HG02642 (cell line): ENCODE data around the gene GPR132.
"Not testable (repeated sequence)": the region's sequence is repeated elsewhere in the genome, so short reads cannot be mapped to it uniquely, and the experiment has no call there.

ENCODE experiments used
- ATAC-seq: cut with Tn5 transposase; IDR thresholded peaks from one replicate; pipeline ENCODE4 v1.9.1; 2021; ENCODE audit warnings: mild to moderate bottlenecking; ENCODE audit not compliant: unreplicated experiment, poor library complexity

GPR132 gene

DNA sequence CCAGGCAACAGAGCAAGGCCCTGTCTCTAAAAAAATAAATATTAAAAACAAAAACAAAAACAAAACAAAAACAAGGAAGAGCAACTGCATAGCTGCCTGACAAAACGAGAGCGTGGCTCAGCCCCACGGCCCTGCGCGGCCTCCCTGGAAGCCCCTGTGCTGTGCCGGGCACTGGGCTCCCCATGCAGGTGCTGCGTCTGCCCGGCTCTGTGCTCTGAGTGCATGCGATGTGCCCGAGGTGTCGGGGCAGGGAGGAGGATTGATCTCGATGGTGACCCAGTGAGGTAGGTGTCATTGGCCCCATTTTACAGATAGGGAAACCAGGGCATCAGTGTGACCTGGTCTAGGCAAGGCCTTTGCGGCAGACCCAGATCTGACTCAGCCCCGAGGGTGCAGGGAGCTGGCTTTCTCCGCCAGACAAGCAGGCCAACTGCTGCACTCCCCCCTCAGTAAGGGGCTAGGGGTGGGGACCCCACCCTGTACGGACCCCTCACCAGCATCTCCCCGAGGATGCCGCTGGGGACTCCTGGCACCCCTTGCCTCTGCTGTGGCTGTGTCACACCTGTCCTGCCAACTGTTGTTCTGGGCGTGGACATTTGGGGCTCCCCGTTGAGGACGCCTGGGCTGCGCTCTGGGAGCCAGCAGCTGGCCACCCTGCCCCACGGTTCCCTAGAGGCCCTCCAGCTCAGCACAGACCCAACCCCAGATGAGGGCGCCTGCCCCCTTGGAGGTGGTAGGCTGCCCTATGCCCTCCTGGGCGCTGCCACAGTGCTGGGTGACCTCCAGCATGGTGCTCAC is 15.3 kb downstream of the GPR132 start:
- ATAC-seq, result no peak

DNA sequence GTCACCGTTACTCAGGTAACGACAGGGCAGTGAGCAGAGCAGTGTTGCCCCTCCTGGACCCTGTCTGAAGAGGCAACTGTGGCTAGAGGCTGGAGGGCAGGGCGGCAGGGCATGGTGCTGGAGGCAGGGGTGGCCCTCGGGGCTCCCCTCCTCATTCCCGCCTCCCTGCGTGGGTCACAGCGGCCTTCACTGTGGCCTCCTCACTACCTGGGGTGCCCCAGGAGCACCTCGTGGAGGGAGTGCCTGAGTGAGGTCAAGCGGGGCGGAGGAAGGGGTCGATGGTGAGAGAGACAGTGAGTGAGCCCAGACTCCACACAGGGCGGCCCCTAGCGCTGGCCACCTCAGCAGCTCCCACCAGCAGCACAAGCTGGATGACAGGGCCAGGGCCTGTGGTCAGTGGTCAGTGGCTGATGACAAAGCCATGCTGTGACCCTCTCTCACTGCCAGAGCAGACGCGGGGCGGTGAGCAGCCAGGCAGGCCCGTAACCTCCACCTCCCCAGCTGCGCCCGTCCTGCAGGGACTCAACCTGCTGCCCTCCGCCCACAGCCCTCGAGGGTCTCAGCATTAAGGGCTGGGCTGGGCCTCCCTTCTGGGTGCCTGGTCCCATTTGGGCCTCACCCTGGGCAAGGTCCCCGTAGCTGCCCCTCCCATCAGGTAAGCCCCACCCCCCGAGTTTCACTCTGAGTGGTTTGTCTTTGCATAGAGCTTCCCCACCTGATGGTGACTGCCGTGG is 17.8 kb downstream of the GPR132 start:
- no peak for ATAC-seq

DNA sequence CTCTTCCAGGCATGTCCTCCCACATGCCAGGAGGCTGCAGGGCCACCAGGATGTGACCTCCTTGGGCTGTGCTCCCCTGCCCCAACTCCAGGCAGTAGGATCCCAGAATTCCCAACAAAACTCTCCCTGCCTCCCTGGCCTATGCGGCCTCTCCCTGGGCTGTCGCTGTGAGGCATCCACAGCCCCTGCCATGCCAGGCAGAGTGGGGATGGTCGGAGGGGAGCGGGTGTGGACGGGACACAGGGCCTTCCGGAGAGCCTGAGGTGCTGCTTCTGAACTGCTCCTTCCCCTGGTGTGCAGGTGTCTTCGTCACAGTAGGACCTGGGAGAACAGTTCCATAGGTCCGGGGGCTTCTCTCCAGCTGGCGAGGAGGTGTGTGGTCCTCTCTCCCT is 18.3 kb downstream of the GPR132 start:
- no peak for ATAC-seq

DNA sequence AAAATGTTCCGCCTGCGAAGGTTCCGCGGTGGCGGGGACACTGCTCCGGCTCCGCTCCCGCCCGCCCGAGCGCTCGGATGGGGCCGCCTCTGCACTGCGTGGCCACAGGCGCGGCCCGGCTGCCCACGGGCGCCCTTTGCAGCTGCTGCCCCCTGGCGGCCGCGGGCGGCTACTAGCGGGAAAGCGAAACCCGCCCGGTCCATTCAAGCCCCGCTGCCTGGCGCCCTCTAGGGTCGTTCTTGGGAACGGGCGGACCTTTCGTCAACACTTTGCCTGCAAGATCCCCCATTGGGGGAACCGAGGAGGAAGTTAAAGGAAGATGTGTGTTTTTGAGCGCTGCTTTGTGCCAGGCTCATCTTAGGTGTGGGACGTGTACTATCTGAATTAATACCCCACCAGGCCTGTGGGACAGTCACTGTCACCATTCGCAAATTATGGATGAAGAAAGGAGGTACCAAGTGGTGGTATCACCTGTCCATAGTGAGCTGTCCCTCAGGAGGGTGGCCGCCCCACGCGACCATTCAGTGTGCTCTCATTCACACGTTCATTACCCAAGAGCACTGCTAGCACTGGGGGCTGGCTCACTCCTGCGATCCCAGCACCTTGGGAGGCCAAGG is 19.4 kb downstream of the GPR132 start:
- peak; percentile 63 for ATAC-seq

DNA sequence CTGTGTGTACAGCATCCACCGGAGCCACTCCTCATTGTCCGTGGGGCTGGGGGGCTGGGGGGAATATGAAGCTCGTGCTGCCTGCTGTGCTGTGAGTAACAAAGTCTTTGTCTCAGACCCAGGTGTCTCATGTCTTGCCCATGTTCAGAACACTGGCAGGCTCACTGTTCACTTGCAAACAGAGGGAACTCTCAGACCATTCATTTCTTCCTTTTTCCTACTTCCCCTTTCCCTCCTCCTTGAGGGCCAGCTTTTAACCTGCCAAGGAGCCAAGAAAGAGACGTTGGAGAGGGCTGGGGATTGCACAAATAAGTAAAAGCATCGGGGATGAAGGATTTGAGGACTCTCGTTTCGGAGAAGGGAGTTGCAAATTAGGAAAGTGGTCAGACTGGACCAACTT is 21.6 kb downstream of the GPR132 start:
- no peak for ATAC-seq

DNA sequence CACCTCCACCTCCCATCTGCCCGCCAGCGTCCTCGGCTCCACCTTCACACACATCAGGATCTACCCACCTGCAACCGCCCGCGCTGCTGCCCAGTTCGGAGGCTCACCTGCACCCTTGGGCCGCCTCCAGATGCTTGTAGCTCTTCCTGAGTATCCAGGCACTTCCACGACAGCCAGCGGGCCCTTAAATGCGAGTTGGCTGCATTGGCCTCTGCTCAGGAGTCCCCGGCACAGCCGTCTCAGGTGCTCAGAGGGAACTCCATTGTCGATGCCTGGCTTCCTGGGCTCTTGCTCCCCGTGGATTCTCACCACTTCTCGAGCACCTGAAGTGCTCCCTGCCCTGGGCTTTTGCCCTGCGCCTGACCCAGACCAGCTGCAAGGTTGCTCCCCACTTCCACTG is 22.4 kb downstream of the GPR132 start:
- ATAC-seq, result no peak

DNA sequence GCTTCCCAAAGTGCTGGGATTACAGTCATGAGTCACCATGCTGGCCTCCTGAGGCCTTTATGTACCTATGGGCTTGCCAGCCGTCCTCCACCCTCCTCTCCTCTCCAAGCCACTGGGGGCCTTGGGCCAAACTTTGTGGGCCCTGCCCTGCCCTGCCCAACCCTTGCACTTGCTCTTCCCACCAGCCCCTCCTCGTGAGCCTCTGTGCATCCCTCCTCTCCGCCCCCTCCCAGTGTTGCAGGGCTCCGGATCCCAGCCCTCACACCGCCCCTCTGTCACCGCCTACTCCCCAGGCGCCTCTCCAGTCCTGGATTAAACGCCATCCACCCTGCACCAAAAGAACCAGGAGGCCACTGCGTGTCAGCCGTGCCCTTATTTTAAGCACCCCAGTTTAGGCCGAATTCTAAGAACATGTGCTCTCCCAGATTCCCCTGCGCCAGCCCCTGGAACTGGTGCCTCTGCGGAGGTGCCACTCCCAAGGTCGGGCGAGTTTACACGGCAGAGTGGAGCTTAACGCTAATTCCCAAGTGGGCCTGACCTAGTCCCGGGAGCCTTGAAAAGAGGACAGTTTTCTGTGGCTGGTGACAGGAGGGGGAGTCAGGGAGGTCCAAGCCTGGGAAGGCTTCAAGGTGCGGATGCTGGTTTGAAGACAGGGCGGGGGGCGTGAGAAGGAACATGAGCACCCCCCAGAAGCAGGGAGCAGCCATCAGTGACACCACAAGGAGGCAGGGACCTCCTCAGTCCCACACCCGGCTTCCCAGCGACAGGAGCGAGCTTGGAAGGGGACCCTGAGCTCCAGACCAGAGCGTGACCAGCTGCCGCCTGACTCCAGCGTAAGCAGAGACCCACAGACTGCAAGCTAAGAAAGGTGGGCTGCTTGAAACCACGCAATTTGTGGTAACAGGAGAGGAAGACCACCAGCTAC is 23.1 kb downstream of the GPR132 start:
- no peak for ATAC-seq

DNA sequence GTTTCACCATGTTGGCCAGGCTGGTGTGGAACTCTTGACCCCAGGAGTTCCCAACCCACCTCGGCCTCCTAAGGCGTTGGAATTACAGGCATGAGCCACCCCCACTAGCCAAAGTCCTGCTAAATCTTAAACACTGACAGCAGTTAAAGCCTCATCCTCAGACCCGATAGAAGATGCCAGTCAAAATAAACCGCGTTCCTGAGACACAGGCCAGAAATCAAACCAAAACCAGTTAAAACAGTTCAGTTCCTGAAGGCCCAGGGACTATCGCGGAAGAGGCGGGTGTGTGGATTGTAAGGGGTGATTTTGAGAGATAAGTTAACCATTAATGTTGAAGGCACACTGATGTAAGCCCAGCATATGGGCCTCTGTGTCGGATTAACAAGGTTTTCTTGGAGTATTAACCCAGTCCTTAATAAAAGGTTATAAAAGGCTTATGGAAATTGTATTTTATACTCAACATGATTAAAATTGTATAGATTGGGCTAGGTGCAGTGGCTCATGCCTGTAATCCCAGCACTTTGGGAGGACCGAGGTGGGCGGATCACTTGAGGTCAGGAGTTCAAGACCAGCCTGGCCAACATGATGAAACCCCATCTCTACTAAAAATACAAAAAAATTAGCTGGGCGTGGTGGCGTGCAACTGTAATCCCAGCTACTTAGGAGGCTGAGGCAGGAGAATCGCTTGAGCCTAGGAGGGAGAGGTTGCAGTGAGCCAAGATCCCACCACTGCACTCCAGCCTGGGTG is 25.6 kb downstream of the GPR132 start:
- ATAC-seq, result no peak

DNA sequence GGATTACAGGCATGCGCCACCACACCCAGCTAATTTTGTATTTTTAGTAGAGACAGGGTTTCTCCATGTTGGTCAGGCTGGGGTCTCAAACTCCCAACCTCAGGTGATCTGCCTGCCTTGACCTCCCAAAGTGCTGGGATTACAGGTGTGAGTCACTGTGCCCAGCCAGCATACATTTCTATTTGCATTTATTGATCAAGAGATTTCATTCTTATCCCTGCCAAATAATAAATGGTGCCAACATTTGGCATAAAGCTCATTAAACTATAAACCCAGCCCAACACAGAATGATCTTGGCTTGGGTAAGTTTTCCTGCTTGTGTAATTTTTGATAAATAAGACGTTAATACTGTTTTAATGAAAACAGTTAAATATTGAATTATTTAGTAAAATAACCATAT is 29.6 kb downstream of the GPR132 start:
- not testable (repeated sequence) for ATAC-seq

DNA sequence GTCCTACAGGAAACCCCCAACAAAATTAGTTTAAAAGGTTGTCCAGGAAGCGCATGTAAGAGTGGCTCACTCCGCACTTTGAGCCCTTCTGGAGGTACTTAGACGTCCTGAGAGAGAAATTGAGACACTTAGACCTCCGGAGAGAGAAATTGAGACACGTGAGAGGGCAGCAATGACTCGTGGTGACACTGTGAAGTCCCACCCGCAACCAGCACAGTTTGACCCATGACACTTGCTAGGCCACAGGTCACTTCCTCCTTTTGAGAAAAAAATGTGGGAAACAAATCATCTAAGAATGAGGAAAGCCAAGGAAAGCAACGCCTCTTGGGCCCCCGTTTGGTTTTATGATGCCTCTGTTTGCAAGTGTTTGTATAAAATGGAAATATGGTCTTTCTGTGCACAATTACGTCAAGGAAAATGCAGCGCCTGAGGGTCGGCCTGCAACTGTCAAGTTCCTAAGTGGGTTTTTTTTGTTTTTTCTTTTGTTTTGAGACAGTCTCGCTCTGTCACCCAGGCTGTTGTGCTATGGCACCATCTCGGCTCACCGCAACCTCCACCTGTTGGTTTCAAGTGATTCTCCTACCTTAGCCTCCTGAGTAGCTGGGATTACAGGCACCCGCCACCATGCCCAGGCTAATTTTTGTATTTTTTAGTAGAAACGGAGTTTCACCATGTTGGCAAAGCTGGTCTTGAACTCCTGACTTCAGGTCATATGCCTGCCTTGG is 30.8 kb downstream of the GPR132 start:
- no peak for ATAC-seq

DNA sequence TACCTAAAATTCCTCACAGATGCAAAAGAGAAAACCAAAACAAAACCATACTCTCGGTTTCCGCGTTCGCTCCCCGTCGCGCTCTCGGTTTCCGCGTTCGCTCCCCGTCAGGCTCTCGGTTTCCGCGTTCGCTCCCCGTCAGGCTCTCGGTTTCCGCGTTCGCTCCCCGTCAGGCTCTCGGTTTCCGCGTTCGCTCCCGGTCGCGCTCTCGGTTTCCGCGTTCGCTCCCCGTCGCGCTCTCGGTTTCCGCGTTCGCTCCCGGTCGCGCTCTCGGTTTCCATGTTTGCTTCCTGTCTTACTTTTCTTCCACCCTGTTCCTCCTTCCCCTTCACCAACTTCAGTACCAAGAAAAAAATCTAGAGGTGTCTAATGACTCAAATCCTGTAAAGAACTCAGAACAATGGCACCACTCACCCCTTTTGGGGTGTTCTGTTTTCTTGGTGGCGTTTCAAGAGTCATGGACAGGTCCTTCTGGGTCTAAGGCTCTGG is 31.8 kb downstream of the GPR132 start:
- ATAC-seq, result not testable (repeated sequence)

DNA sequence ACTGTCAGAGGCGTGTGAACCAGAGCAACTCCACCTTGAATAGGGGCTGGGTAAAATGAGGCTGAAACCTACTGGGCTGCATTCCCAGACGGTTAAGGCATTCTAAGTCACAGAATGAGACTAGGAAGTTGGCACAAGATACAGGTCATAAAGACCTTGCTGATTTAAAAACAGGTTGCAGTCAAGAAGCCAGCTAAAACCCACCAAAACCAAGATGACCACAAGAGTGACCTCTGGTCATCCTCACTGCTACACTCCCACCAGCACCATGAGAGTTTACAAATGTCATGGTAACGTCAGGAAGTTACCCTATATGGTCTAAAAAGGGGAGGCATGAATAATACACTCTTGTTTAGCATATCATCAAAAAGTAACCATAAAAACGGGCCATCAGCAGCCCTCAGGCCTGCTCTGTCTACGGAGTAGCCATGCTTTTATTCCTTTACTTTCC is 32.8 kb downstream of the GPR132 start:
- ATAC-seq, result not testable (repeated sequence)

DNA sequence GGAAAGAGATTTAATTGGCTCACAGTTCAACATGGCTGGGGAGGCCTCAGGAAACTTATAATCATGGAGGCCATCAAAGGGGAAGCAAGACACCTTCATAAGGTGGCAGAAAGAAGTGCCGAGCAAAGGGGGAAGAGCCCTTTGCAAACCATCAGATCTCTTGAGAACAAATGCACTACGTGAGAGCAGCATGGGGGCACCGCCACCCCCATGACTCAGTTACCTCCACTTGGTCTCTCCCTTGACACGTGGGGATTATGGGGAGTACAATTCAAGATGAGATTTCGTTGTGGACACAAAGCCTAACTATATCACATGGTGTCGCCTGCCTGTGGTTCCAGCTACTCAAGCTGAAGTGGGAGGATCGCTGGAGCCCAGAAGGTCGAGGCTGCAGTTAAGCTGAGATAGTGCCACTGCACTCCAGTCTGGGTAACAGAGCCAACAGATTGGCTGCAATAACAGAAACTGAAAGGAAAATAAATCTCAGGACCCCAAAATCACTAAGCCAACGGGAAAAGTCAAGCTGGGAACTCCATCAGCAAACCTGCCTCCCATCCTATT is 34.3 kb downstream of the GPR132 start:
- no peak for ATAC-seq

DNA sequence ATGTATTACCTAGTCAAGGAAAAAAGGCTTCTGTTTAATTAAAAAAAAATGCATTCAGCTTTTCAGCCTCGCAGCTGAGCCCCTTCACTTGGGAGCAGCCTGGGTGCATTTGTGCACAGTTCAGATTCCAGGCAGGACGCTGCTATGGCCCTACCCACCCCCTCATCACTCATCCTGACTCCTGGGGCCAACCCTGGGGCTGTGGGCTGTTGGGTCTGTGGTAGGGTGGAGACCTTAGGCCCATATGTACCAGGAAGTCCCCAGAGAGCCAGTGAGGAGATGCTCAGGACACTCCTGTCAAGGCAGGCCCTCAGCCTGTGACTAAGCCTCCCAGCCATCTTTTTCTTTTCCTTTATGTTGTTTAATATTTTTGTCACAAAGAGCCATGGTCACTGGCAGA is 35.0 kb downstream of the GPR132 start:
- ATAC-seq, result no peak

DNA sequence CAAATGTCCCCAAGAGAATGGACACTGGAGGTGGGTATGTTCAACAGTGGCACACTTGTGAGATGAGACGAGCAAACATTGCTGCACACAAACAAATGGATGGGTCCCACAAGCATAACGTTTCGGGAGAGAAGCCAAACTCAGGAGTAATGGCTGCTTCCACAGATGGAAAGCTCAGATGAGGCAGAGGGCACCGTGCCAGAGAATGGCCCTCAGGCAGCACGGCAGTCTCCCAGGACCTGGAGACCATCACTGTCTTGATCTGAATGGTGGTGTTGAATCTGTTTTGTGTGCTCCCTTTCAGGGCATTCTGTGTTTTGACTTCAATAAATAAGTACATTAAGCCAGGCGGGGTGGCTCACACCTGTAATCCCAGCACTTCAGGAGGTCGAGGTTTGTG is 35.8 kb downstream of the GPR132 start:
- ATAC-seq, result no peak

DNA sequence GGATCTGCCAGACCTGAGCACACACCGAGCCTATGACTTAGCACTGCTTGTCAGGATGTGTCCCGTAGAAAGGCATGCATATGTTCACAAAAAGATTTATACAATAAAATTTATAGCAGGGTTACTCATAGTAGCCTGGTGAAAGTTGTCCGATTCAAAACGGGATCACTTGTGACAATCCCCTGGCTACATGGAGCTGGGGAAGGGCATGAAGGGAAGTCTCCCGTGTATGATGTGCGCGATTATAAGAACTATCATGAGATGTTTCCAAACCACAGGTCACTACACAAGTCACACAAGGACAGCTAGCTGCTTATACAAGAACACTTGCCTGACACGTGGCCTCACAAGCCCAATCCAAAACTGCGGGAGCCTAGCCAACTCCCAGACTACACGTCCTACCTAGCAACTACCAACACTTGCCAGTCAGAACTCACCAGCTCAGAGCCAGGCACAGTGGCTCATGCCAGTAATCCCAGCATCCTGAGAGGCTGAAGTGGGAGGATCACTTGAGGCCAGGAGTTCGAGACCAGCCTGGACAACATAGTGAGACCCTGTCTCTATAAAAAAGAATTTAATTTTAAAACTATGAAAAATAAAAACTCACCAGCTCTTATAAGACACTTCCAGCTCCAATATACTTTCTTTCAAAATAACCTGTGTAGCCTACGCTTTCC is 36.8 kb downstream of the GPR132 start:
- no peak for ATAC-seq

DNA sequence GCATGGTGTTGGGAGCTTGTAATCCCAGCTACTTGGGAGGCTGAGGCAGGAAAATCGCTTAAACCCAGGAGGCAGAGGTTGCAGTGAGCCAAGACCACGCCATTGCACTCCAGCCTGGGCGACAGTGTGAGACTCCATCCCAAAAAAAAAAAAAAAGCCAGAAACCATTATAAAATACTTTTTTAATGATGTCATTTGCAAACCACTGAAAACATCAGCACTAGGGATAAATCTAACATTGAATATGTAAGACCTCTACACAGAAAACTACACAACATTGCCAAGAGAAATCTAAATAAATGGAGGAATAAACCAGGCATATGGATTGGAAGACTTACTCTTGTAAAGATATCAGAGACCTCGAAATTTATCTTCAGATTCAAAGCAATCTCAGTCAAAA is 37.5 kb downstream of the GPR132 start:
- ATAC-seq, result not testable (repeated sequence)
